ENCODE measurements around the gene STMN1.

STMN1 gene

DNA sequence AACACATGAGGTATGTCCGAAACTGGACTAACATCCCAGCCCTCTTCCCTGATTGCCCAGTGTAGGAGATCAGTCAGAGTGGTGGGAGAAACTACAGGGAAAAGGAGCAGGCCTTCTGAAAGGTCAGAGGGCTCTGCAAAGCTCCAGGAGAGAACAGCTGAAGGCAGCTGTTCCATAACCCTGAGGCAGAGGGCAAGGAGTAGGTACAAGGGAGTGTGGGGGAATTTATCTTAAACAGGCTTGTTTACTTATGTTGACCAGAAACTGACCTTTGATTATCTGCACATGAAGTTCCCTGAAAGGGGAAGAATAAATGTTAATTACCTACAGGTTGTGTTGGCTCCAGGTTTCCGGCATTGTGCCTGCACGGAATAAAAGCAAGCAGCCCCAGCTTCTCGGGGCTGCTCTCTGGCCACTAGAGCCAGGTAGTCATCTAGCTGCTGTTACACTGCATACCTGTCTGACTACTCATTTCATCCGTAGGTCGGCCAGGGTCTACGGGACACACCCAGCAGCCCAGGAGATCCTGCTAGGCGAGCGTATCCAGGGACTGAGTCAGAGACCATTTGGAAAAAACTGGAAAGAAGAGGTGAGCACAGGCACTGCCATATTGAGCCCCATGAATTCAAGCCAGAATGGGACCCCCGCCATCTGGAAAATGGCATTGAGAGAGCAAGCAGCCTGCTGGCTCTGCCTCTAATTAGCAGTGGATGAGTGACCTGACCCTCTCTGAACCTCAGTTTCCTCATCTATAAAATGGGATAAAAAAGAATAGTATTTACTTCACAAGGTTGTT, 15.8 kb downstream of the STMN1 start:
- DNase-seq = peak; percentile 27 to 63

- DNase-seq = no peak
Measured at GRCh38 chr1:25889470-25889869, 16.7 kb downstream of the STMN1 start.

DNA sequence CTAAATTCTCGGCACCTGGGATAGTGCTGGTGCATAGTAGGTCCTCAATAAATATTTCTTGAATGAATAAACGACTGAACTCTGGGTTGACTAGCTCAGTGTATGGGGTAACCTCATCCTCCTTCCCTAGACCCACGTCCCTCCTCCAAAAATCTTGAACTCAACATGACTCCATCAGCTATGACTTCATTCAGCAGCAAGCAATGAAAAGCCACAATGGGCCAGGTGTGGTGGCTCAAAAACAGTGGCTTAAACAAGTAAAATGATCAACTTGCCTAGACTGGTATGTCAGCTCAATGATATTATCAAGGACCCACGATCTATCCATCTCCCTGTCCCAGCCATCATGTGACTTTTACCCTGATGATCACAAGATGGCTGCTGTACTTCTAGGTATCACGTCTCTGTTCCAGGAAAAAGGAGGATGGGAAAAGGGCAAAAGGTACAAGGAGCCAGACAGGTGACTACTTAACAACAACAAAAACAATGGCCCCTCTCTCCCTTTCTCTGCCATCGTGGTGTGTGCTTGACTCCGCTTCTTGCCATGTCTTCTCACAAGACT, 17.7 kb downstream of the STMN1 start:
- no peak for DNase-seq

DNA sequence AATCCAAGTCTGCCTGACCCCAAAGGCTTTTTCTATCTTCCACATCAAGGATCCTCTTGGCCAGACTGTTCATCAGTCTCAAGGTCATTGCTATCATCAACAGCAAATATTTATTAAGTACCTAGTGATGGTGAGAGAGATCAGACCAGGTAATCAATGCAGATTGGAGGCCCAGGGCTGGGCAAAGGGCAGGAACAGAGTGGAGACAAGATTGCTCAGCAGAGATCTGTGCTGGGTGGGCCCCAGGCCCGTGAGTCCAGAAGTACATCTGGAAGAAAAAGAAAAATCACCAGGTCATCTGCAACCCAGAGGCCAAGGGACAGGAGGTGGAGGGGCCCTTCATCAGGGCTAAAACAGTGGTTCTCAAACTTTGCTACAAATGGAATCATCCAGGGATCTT, 20.6 kb downstream of the STMN1 start:
- DNase-seq = no peak

DNA sequence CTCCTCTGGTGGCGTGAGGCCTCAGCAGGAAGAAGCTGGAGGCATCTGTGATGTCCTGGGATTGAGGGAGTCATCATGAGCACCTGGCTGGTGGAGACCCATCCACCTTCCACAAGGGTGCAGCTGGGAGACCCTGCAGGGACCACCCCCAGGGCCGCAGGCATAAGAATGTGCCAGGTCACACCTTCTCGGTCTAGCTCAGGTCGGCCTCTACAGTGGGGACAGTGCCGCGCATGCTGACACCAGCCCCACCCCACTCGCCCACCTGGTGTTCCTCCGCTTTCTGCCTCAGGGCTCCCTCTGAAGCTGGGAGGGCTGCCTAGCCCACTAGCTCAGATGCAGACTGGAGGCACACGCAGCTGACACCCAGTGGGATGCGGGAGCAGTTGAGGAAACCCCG, 25.0 kb downstream of the STMN1 start:
- DNase-seq = no peak

- DNase-seq = no peak
Measured at GRCh38 chr1:25880518-25880917, 25.7 kb downstream of the STMN1 start.

DNA sequence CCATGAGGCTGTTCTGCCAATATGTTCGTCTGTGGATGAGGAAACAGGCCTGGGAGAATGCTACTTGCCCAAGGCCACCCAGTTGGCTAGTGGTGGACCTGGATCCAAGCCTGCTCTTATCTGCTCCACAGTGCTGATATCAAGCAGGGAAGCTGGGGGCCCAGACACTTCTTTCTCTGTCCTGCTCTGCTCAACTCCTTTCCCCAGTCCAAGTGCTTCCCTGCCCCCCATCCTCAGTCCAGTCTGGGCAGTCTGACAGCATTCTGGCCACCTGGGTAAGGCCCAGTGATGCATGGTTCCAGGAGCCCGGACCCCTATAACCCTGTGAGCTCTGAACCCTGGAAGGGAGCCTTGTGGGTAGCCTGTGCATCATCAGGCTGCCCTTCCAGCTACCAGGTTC, 26.5 kb downstream of the STMN1 start:
- no peak for DNase-seq

- no peak for DNase-seq
Measured at GRCh38 chr1:25878690-25879089, 27.5 kb downstream of the STMN1 start.

DNA sequence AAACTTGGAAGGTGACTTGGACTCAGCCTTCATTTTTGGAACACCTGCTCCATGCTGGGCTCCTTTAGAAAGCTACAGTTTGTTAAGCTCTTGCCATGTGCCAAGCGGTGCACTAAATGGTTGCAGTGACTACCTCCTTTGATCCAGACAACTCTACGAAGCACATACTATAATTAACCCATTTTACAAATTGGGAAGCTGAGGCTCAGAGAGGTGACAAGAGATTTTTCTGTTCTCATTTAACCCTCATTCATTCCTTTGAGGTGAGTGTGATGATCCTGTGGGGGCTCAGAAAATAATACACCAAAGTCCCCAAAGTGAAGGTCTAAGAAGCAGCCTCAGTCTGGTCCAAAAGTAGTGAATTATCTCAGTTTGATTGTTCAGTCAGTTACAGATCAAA, 29.1 kb downstream of the STMN1 start:
- no peak for DNase-seq

DNA sequence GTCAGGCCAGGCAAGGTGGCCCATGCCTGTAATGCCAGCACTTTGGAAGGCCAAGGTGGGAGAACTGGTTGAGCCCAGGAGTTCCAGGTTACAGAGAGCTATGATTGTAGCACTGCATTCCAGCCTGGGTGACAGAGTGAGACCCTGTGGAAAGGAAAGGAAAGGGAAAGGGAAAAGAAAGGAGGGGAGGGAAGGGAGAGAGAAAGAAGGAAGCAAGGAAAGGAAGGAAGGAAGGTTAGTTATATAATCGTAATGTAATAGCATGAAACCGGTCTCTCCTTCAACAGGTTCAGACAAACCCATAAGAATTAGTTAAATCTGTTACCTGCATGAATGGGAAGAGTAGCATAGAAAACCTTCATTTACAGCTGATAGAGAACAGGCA, 29.5 kb downstream of the STMN1 start:
- no peak for DNase-seq

DNA sequence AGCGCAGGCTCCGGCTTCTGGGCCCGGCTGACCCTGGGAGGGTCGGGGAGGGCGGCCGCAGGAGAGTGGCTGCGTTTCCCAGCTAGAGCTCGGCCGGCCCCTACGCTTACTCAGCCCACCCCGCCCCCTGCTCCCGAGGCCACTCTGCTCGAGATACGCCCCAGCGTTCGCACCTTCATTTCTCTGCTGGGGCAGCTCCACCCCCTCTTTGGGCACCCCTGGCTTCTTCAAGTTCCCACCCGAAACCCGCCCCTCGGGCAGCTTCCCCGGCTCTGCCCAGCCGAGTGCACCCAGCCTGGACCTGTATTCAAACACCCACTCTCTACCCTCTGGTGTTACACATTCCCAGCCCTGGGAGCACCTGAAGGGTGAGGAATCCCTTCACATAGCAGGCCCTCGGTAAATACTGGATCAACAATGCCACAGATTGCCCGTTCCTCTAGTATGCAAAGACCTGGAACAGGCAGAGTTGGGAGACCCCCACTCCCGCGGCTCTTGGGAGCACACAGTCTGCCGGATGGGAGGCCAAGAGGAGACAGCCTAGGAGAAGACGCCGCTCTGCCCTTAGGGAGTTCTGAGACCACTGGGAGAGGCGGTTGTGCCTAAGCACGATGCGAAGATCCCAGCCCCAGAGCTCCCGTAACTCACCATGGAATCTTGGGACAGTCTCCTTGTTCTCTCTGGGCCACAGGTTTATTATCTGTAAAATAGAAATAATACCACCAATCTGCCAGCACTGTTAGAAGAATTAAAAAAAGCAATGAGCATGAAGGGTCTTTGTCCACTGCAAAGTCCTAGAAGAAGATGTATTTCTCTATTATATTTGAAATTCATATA, 30.1 kb downstream of the STMN1 start:
- DNase-seq = peak in 1 of 2 experiments; percentile 58

- DNase-seq = peak in 1 of 2 experiments; percentile 58
Measured at GRCh38 chr1:25875154-25875855, 30.9 kb downstream of the STMN1 start, which contains the start of gene PAQR7. Gene PAQR7 (minus strand): TSS chr1:25875708. CDS start chr1:25863839, 11,869 bp downstream.

- no peak for DNase-seq
Measured at GRCh38 chr1:25874635-25875153, 31.5 kb downstream of the STMN1 start.

DNA sequence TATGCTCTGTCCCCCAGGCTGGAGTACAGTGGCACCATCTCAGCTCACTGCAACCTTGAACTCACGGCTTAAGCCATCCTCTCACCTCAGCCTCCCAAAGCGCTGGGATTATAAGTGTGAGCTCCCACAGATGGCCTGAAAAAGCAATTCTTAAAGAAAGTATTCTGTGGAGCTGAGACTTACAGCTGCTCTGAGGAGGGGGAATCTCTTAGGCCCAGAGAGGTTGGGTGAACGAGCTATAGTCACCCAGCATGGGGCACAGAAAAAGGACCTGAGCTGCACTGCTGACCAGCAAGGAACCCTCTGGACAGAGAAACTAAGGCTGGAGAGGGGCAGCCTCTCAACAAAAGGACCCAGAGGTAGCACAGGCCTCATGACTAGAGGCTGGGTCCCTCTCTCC, 32.0 kb downstream of the STMN1 start:
- no peak for DNase-seq

DNA sequence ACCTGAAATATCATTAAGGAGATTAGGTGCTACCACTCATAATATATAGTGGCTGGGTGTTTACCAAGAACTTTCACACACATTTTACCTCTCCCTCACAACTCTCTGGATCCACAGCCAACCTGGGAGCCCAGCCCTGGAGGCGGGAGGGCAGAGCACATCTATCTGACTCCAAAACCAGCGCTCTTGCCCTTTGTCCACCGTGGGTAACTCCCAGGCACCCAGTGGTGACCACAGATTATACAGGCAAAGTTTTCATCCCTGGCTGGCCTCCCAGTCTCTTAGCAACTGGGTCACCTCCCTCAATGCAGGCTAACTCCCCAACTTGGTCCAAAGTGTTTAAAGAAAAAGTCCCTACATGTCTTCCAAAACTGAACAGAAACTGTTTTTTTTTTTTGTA, 33.1 kb downstream of the STMN1 start:
- DNase-seq = no peak

- DNase-seq = no peak
Measured at GRCh38 chr1:25872713-25873112, 33.5 kb downstream of the STMN1 start.

- no peak for DNase-seq
Measured at GRCh38 chr1:25871704-25872494, 34.3 kb downstream of the STMN1 start.

GRCh38 chr1:25871086-25871703, 35.0 kb downstream of the STMN1 start:
- DNase-seq = no peak

DNA sequence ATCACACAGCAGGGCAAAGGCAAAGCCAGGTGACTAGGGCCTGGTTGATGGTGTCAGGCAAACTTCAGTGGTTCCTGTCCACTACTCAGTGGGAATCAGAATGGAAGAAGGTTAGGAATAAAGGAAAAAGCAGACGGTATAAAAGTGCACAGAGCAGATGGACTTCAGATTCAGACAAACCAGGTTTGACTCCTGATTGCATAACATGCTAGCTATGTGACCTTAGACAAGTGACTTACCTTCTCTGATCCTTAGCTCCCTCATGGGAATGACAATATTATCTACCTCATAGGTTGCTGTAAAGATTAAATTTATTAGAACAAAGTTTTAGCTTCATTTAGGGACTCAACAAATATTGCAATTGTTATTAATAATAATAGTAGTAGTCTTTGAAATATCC, 35.6 kb downstream of the STMN1 start:
- no peak for DNase-seq

DNA sequence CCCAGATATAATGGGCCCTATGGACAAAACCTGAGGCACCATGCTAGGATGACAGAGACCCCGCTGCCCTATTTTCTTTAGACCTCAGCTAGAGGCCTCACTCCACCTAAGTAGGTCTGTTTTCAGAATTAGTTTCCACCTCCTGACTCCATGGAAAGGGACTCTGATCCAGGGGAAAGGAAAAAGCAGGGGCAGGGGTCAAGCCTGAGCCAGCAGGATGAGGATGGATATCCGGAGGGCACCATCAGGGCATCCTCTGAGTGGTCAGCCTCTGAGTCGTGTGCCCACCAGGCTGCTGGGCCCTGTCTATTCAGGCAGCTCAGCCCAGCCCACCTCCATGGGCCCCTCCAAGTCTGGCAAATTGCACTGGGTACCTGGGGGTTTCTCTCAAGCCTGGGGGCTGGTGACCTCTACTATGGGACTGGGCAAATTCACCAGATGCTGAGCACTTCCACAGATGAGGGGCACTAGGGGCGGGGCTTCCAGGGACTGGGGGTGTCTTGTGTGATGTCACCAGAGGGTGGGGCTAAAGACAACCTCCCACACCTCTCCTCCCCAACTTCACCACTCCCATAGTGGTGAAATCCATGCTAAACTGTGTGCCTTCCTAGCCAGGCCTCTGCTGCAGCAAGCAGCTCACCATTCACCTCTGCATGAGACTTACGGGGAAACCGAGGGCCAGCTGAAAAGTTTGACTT, 36.2 kb downstream of the STMN1 start:
- no peak for DNase-seq
